GM23248 (cell line): ENCODE measurements around the gene CHAC1.

ENCODE experiments used
- EZH2 ChIP-seq: fragments of 200-600 bp; sonication (generic); IDR thresholded peaks from 2 replicates; pipeline ENCODE4 v1.6.1; 2018; ENCODE audit warnings: antibody characterized with exemption, mild to moderate bottlenecking; ENCODE audit not compliant: insufficient read depth, poor library complexity, severe bottlenecking
- EZH2phosphoT487 ChIP-seq: fragments of 200-600 bp; sonication (generic); IDR thresholded peaks from 2 replicates; pipeline ENCODE4 v1.6.1; 2018; ENCODE audit warnings: antibody characterized with exemption, moderate library complexity, mild to moderate bottlenecking, low read depth; ENCODE audit not compliant: insufficient read depth

- no peak for TF ChIP-seq EZH2
- TF ChIP-seq EZH2phosphoT487 = no peak
Measured at GRCh38 chr15:40995656-40996055, 42.4 kb downstream of the CHAC1 start.
